HG03196 (cell line): Measurements from ENCODE around the gene TMEM220.

Source experiments
- ATAC-seq: cut with Tn5 transposase; IDR thresholded peaks from one replicate; pipeline ENCODE4 v1.9.1; 2021; ENCODE audit not compliant: unreplicated experiment

TMEM220 gene

GRCh38 chr17:10673312-10673711 lies 56.5 kb downstream of the TMEM220 start:
- ATAC-seq, result no peak

GRCh38 chr17:10668775-10669174 lies 61.0 kb downstream of the TMEM220 start:
- ATAC-seq, result no peak

GRCh38 chr17:10666906-10667305 lies 62.9 kb downstream of the TMEM220 start:
- no peak for ATAC-seq

GRCh38 chr17:10664571-10664970 lies 65.3 kb downstream of the TMEM220 start:
- ATAC-seq, result no peak
